GM12892 (cell line): ENCODE data around the gene SFXN5.

Source experiments
- POLR2A ChIP-seq: IDR thresholded peaks from 2 replicates; pipeline ENCODE4 v1.6.1; 2011; ENCODE audit warnings: low read depth, low read length, control low read depth
- TAF1 ChIP-seq: IDR thresholded peaks from 2 replicates; pipeline ENCODE4 v1.6.1; 2011; ENCODE audit warnings: low read depth, mild to moderate bottlenecking, control low read depth, low read length, borderline replicate concordance

DNA sequence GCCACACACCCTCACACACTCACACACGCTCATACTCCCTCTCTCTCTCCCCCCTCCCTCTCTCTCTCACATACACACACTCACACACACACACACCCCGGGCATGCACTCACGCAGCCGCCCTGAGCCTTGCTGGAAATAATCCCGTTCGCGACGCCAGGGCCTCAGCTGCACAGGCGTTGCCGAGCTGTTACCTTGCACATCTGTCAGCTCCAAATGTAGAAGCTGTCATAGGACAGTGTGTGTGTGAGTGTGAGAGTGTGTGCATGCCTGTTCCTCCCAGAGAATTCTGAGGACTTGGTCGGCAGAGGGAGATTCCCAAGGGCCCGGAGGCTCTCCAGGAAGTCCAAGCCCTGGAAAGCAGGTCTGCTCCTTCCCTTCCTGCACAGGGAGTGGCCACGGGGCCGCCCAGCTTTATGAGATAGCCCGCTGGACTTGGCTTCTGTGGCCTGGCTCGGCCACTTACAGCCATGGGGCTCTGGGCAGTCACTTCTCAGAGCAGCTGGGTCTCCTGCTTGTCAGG lies 175.7 kb downstream of the SFXN5 start:
- TF ChIP-seq TAF1 (no peak), POLR2A (no peak)
